GM18858 (cell line): Measurements from ENCODE around the gene GGPS1.
A peak's percentile ranks its signal among the peaks of the same experiment; 100 is the strongest.
"Not testable (repeated sequence)": the region's sequence is repeated elsewhere in the genome, so short reads cannot be mapped to it uniquely, and the experiment has no call there.

Source experiments
- ATAC-seq: cut with Tn5 transposase; IDR thresholded peaks from one replicate; pipeline ENCODE4 v1.9.1; 2021; ENCODE audit not compliant: unreplicated experiment

The GGPS1 gene

GRCh38 chr1:235304549-235305451 is 23.6 kb upstream of the GGPS1 start:
- ATAC-seq = no peak

- no peak for ATAC-seq
These were observed 20.9 kb upstream of the GGPS1 start for GRCh38 chr1:235307158-235308124.

GRCh38 chr1:235309206-235309605 is 19.2 kb upstream of the GGPS1 start:
- ATAC-seq = not testable (repeated sequence)

- no peak for ATAC-seq
These were observed 15.1 kb upstream of the GGPS1 start for GRCh38 chr1:235313262-235313661.

GRCh38 chr1:235313931-235314678 is 14.3 kb upstream of the GGPS1 start:
- ATAC-seq = no peak

GRCh38 chr1:235315173-235315572 is 13.2 kb upstream of the GGPS1 start:
- no peak for ATAC-seq

GRCh38 chr1:235315735-235316134 is 12.6 kb upstream of the GGPS1 start:
- no peak for ATAC-seq

- no peak for ATAC-seq
These were observed 11.2 kb upstream of the GGPS1 start for GRCh38 chr1:235317168-235317567.

GRCh38 chr1:235319255-235319654 is 9.1 kb upstream of the GGPS1 start:
- ATAC-seq = no peak

- ATAC-seq = no peak
These were observed 7.7 kb upstream of the GGPS1 start for GRCh38 chr1:235320521-235321179.

- no peak for ATAC-seq
These were observed 4.1 kb upstream of the GGPS1 start for GRCh38 chr1:235324296-235324695.

- no peak for ATAC-seq
These were observed 3.2 kb upstream of the GGPS1 start for GRCh38 chr1:235325139-235325538.

- no peak for ATAC-seq
These were observed 2.5 kb upstream of the GGPS1 start for GRCh38 chr1:235325854-235326253.

- ATAC-seq = no peak
These were observed 1.4 kb upstream of the GGPS1 start for GRCh38 chr1:235326719-235327558.

- ATAC-seq = no peak
These were observed 655 bp upstream of the GGPS1 start, which contains the start of gene ARID4B for GRCh38 chr1:235327559-235328270. Gene ARID4B, minus strand, starts transcription at chr1:235328179. Its CDS starts 1,260 bp downstream, at chr1:235326919.

GRCh38 chr1:235329139-235329902 is 951 bp downstream of the GGPS1 start:
- ATAC-seq = peak; percentile 22

- no peak for ATAC-seq
These were observed 2.5 kb downstream of the GGPS1 start for GRCh38 chr1:235330918-235331285.

- ATAC-seq = no peak
These were observed 3.0 kb downstream of the GGPS1 start for GRCh38 chr1:235331401-235331800.
